Psoas muscle (tissue), 8 donors: ENCODE results near the gene ZMIZ1. TPM values are rescaled to one million over a fixed set of nuclear protein-coding genes. Genes with fewer than 3 reads are reported as not detected.

Experiments
- ATAC-seq, 4 donors: fragments of 200-7000 bp; cut with Tn5 transposase; one replicate each; pipeline ENCODE4 v1.9.1; 2020; ENCODE audit warnings: moderate library complexity in 3 of 4, mild to moderate bottlenecking in 2 of 4
- DNase-seq, 2 donors: peaks; one replicate each; pipeline ENCODE4 v3.0.0-alpha.2; 2020
- H3K27ac ChIP-seq: fragments of 200-600 bp; one replicate; pipeline ENCODE4 v1.8.0; 2022
- H3K27me3 ChIP-seq, 3 donors: fragments of 200-600 bp in 1 of 3; one replicate each; pipeline versions ENCODE4 v1.6.1 to v1.8.0; 2013 to 2022; ENCODE audit warnings: low read length in 2 of 3, mild to moderate bottlenecking in 2 of 3, moderate library complexity in 1 of 3; ENCODE audit not compliant: insufficient read depth in 3 of 3
- H3K36me3 ChIP-seq, 2 donors: fragments of 200-600 bp in 1 of 2; one replicate each; pipeline versions ENCODE4 v1.6.1 to v1.8.0; 2013 to 2022; ENCODE audit warnings: low read depth in 1 of 2, mild to moderate bottlenecking in 1 of 2, moderate library complexity in 1 of 2; ENCODE audit not compliant: insufficient read depth in 1 of 2
- H3K4me1 ChIP-seq: fragments of 200-600 bp; one replicate; pipeline ENCODE4 v1.8.0; 2022
- H3K4me3 ChIP-seq: fragments of 200-600 bp; one replicate; pipeline ENCODE4 v1.8.0; 2022; ENCODE audit warnings: mild to moderate bottlenecking
- H3K9me3 ChIP-seq: fragments of 200-600 bp; one replicate; pipeline ENCODE4 v1.8.0; 2022
- WGBS, 3 donors: extraction: QIAGEN DNeasy Blood & Tissue Kit; methylation state at CpG; one replicate each; pipeline versions ENCODE4 v1.1.6 to v1.1.7; 2013; 5-methylcytosine and 5-hydroxymethylcytosine counted together
- intact Hi-C, 2 donors: fragments of 100-400 bp; cut with DNase I; formaldehyde crosslinking; loops; one replicate each; pipeline versions ENCODE4 v1.11.0 to v1.14.2; 2022
- polyA plus RNA-seq, 3 donors: library from polyadenylated mRNA; stranded (reverse); fragments of 200-250 nt; gene quantifications; one replicate each; pipeline ENCODE4 v1.2.3, GENCODE V29; 2013
- total RNA-seq, 4 donors: library from RNA; stranded (reverse); fragmentation: NEBNext Ultra II Directional in 2 of 4; extraction: Animal tissue kit (Norgen Biotek cat#: 25700) in 2 of 4; gene quantifications; one replicate each; pipeline versions ENCODE4 v1.2.1 to v1.2.4, GENCODE V29; 2021 to 2023
- TF ChIP-seq, protein P1 (sequence below): fragments of 200-600 bp; IDR thresholded peaks from one replicate; pipeline ENCODE4 v1.8.0; 2022; ENCODE audit warnings: antibody characterized with exemption
- donor health status: healthy with polysubstance abuse.
- donor health status: DM: no; HTN: no; CAD: no; lungs with moderate emphysema.
- donor health status: Bipolar disorder and iron deficiency.
- donor health status: healthy.
- donor health status: DM: yes; HTN: yes; CAD: no.
- donor health status: DM: no; HTN: no; CAD: no.
- donor health status: DM: no; HTN: no; CAD: no.
- donor health status: DM: yes; HTN: yes; CAD: no.

ZMIZ1 gene
- total and polyA plus RNA-seq, 7 donors, result 10.4 to 37.6 (median 30.0) TPM

- Histone ChIP-seq H3K4me3 (no peak overlapping the region), H3K27ac (no peak overlapping the region), H3K36me3 (no peaks in the 10 kb centered on the region), H3K27me3 (no peaks in the 10 kb centered on the region), H3K9me3 (no peaks in the 10 kb centered on the region), H3K4me1 (peaks cover 24% of the 10 kb centered on the region)
- DNase-seq, result peak in 1 of 2 donors; percentile 12
- TF ChIP-seq, protein P1, sequence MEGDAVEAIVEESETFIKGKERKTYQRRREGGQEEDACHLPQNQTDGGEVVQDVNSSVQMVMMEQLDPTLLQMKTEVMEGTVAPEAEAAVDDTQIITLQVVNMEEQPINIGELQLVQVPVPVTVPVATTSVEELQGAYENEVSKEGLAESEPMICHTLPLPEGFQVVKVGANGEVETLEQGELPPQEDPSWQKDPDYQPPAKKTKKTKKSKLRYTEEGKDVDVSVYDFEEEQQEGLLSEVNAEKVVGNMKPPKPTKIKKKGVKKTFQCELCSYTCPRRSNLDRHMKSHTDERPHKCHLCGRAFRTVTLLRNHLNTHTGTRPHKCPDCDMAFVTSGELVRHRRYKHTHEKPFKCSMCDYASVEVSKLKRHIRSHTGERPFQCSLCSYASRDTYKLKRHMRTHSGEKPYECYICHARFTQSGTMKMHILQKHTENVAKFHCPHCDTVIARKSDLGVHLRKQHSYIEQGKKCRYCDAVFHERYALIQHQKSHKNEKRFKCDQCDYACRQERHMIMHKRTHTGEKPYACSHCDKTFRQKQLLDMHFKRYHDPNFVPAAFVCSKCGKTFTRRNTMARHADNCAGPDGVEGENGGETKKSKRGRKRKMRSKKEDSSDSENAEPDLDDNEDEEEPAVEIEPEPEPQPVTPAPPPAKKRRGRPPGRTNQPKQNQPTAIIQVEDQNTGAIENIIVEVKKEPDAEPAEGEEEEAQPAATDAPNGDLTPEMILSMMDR, result no peak
- no peak for ATAC-seq
- intact Hi-C loops, result no loop called here
- 95 to 99% (median 96%) methylated on average over 6 of the region's 6 CpGs for WGBS, 3 donors
These were observed 48.2 kb upstream of the ZMIZ1 start for GRCh38 chr10:79020605-79021004.

- H3K36me3 ChIP-seq, result no peaks in the 10 kb centered on the region
- no peak overlapping the region for H3K27ac ChIP-seq
- H3K9me3 ChIP-seq, result no peaks in the 10 kb centered on the region
- intact Hi-C loops, result no loop called here
- WGBS, 3 donors, result 86 to 93% (median 90%) methylated on average over 8 to 9 of the region's 9 CpGs
- DNase-seq, result peak; percentile 7 to 32
- no peak overlapping the region for H3K4me3 ChIP-seq
- ATAC-seq, result no peak
- TF ChIP-seq, protein P1, result no peak
- H3K4me1 ChIP-seq, result peaks cover 24% of the 10 kb centered on the region
- no peaks in the 10 kb centered on the region for H3K27me3 ChIP-seq
These were observed 47.3 kb upstream of the ZMIZ1 start for GRCh38 chr10:79021331-79021907.

DNA sequence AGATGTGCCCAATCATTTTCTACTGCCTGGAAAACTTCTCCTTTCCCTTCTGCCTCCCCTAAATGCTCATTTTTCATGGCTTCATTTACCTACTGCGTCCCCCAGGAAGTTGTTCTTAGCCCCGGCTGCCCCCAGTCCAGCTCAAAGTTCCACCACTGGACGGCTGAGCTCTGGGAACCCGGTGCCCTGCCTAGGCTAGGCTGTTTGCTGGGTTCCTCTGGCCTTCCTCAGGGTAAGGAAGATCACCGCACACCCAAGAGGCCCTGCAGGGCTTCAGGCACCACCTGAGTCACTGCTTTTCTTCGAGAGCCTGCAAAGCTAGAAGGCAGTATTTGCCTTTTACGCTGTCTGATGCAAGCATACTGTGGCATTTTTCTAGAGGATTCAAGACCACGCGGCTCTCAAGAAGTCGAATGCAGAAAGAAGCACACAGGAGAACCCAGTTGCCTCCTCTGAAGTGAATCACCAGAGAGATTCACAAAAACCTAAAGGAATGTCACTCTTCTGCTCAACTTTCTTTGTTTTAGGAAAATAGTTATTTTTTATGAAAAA is 46.7 kb upstream of the ZMIZ1 start:
- no peaks in the 10 kb centered on the region for H3K36me3 ChIP-seq
- no peak overlapping the region for H3K4me3 ChIP-seq
- intact Hi-C loops, result loop anchor here in 1 of 2 donors (2.0 kb wide), 2 partner anchors 49 to 719 kb away; no protein-coding TSS in a partner anchor
- no peak for ATAC-seq
- peak overlapping the region; percentile 92 for H3K27ac ChIP-seq
- peaks cover 24% of the 10 kb centered on the region for H3K4me1 ChIP-seq
- TF ChIP-seq, protein P1, result no peak
- 94 to 98% (median 97%) methylated on average over 10 of the region's 10 CpGs for WGBS, 3 donors
- no peaks in the 10 kb centered on the region for H3K27me3 ChIP-seq
- H3K9me3 ChIP-seq, result no peaks in the 10 kb centered on the region
- DNase-seq, result peak in 1 of 2 donors; percentile 25

DNA sequence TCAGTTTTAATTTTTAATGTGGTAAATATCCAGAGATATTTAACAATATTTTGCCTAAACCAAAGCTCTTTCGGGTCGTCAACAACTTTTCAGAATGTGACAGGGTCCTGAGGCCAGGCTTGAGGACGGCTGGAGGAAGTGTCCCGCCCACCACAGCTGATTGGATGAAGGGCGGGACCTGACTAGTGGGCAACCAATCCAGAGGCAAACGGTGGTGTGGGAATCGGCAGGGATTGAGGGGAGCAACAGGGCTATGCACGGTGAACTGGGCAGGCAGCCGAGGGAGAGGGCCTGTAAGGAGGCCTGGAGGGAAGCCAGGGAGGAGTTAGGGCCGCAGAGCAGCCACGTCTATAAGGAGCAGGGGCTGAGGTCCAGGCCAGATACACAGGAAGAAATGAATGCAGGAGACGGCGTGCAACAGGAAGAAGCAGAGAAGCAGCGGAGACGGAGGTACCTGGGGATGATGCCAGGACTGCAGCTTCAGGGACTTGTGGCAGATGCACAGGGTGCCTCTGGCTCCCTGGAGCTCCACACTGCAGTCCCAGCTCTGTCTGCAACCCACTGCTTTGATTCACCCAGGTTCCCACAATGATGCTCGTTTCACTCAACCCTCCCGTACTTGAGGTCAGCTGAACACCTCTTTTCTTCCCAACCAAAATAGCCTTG is 46.1 kb upstream of the ZMIZ1 start:
- Histone ChIP-seq H3K4me3 (peak overlapping the region; percentile 49), H3K36me3 (no peaks in the 10 kb centered on the region), H3K27me3 (no peaks in the 10 kb centered on the region), H3K27ac (peak overlapping the region; percentile 92), H3K9me3 (no peaks in the 10 kb centered on the region), H3K4me1 (peaks cover 24% of the 10 kb centered on the region)
- DNase-seq (peak; percentile 59 to 73), ATAC-seq (peak; percentile 65 to 82 (median 80))
- TF ChIP-seq, protein P1, result no peak
- intact Hi-C loops, result loop anchor here in 1 of 2 donors (1.0 to 2.0 kb wide), 3 partner anchors 46 to 720 kb away; partner anchors contain the start of gene ZMIZ1
- 30 to 42% (median 31%) methylated on average over 17 of the region's 17 CpGs for WGBS, 3 donors
